ENCODE data around the gene FOXA1. TPM values are rescaled to one million over a fixed set of nuclear protein-coding genes. Genes with fewer than 3 reads are reported as not detected.

FOXA1 gene
- total RNA-seq, 1 donor from 2014 or later = 51.0 TPM

GRCh38 chr14:37610945-37611523, 16.0 kb upstream of the FOXA1 start:
- no peak for DNase-seq (ENCODE audit: extremely low spot score, unreplicated experiment)
- Mint-ChIP-seq H3K4me3 (no peak overlapping the region), H3K27me3 (peaks cover 42% of the 10 kb centered on the region), H3K9me3 (peaks cover 11% of the 10 kb centered on the region), H3K36me3 (peaks cover 3% of the 10 kb centered on the region), H3K4me1 (ENCODE audit: unreplicated experiment) (no peaks in the 10 kb centered on the region), H3K27ac (no peak overlapping the region)
- TF ChIP-seq, protein P1, sequence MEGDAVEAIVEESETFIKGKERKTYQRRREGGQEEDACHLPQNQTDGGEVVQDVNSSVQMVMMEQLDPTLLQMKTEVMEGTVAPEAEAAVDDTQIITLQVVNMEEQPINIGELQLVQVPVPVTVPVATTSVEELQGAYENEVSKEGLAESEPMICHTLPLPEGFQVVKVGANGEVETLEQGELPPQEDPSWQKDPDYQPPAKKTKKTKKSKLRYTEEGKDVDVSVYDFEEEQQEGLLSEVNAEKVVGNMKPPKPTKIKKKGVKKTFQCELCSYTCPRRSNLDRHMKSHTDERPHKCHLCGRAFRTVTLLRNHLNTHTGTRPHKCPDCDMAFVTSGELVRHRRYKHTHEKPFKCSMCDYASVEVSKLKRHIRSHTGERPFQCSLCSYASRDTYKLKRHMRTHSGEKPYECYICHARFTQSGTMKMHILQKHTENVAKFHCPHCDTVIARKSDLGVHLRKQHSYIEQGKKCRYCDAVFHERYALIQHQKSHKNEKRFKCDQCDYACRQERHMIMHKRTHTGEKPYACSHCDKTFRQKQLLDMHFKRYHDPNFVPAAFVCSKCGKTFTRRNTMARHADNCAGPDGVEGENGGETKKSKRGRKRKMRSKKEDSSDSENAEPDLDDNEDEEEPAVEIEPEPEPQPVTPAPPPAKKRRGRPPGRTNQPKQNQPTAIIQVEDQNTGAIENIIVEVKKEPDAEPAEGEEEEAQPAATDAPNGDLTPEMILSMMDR (conservative IDR thresholded peaks at IDR 0.05) = no peak

DNA sequence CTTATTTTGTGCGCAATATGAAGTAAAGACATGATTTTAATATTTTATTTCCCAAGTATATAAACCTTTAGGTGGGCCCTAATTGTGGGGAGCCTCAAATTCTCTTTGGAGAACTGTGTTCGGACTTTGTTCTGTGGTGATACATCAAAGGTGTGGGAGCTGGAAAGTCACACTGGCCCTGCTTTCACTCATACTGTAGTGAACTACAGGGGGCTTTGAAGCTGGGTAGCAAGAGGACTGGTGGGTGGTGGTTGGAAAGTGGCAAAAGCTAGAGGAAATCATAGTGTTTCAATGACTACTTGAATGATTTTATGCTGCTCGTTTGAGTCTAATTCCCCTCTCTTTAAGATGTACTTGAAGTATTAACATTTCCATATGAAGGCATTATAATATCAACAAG, 13.6 kb upstream of the FOXA1 start:
- H3K27me3 Mint-ChIP-seq = peaks cover 66% of the 10 kb centered on the region
- no peaks in the 10 kb centered on the region for H3K4me1 Mint-ChIP-seq (ENCODE audit: unreplicated experiment)
- no peak overlapping the region for H3K4me3 Mint-ChIP-seq
- H3K9me3 Mint-ChIP-seq = peaks cover 7% of the 10 kb centered on the region
- no peak overlapping the region for H3K27ac Mint-ChIP-seq
- TF ChIP-seq, protein P1 (conservative IDR thresholded peaks at IDR 0.05) = no peak
- H3K36me3 Mint-ChIP-seq = peaks cover 3% of the 10 kb centered on the region
- DNase-seq (ENCODE audit: extremely low spot score, unreplicated experiment) = no peak

DNA sequence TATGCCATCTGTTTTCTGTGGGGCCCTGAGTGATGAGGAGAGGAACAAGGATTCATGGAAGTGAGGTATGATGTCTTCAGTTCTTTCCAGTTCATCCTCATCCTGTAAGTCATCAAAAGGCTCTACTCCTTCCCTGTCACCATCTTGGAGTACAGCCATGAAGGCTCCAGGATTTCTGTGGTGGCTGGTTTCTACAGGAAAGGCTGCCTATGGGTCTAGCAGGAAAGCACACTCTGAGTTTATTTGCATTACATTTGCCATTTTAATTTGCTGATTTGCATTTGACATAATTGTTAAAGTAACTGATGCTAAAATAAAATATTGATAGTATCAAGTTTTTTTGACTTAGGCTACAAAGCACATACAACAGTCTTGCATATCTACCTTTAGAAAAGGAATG, 11.6 kb upstream of the FOXA1 start:
- H3K27ac Mint-ChIP-seq = no peak overlapping the region
- H3K4me3 Mint-ChIP-seq = no peak overlapping the region
- TF ChIP-seq, protein P1 (conservative IDR thresholded peaks at IDR 0.05) = no peak
- DNase-seq (ENCODE audit: extremely low spot score, unreplicated experiment) = no peak
- H3K36me3 Mint-ChIP-seq = no peaks in the 10 kb centered on the region
- peaks cover 85% of the 10 kb centered on the region for H3K27me3 Mint-ChIP-seq
- no peaks in the 10 kb centered on the region for H3K4me1 Mint-ChIP-seq (ENCODE audit: unreplicated experiment)
- H3K9me3 Mint-ChIP-seq = peaks cover 3% of the 10 kb centered on the region

GRCh38 chr14:37603688-37604251, 8.7 kb upstream of the FOXA1 start:
- Mint-ChIP-seq H3K4me3 (no peak overlapping the region), H3K4me1 (ENCODE audit: unreplicated experiment) (peaks cover 11% of the 10 kb centered on the region), H3K9me3 (no peaks in the 10 kb centered on the region), H3K27ac (no peak overlapping the region), H3K27me3 (peaks cover 94% of the 10 kb centered on the region), H3K36me3 (peaks cover 3% of the 10 kb centered on the region)
- TF ChIP-seq, protein P1 (conservative IDR thresholded peaks at IDR 0.05) = no peak
- DNase-seq (ENCODE audit: extremely low spot score, unreplicated experiment) = no peak

DNA sequence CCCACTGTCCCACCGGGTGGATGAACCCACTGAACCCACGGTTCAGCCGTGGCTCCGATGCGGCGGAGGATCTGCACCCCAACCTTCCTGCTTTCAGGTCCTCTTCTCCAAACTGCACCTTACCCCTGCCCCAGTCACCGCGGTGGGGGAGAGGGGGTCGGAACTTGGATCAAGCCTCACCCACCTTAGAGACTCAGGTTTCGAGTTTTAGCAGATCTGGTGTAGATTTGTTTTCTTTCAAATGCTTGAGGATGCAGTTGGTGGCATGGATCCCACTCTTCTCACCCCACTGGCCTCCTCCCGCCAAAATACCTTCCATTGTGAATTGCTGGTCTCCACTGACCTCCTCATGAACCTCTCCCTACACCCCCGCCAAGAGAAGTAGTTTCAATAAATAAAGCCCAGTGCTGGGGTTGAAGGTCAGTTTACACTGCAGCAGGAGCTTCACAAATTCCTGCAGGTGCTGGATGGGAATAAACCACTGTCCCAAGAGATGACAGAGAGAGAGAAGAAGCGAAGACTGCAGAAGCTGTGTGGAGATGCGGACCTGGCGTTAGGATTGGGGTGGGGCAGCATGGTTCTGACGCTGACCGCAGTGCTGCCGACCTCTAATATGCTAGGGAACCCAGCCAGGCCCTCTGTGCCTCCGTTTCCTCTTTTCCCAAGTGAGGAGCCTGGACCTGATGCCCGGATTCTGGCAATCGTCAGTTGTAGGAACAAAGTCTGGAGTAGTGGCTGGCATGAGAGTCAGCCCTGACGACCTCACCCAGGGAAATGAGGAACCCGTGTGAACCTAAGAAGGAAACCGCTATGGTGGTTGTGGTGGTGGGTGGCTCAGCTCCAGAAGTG, 7.8 kb upstream of the FOXA1 start:
- Mint-ChIP-seq H3K9me3 (no peaks in the 10 kb centered on the region), H3K27ac (no peak overlapping the region), H3K27me3 (peaks cover 96% of the 10 kb centered on the region), H3K4me1 (ENCODE audit: unreplicated experiment) (peaks cover 11% of the 10 kb centered on the region), H3K36me3 (peaks cover 3% of the 10 kb centered on the region), H3K4me3 (no peak overlapping the region)
- DNase-seq (ENCODE audit: extremely low spot score, unreplicated experiment) = no peak
- TF ChIP-seq, protein P1 (conservative IDR thresholded peaks at IDR 0.05) = no peak
